Placental epithelial cell (primary cell): ENCODE results near the gene SAG. TPM values are rescaled to one million over a fixed set of nuclear protein-coding genes. Genes with fewer than 3 reads are reported as not detected.

Experiments
- small RNA-seq: library from RNA; depleted of rRNA; stranded (forward); fragments of <200 nt; gene quantifications from one replicate; pipeline ENCODE3, GENCODE V24; 2012
- total RNA-seq: library from RNA; depleted of rRNA; stranded (reverse); fragments of >200 nt; gene quantifications from 2 replicates; pipeline ENCODE4 v1.2.3, GENCODE V29; 2012

Gene SAG
- under 0.01 TPM in 1 of 2 replicates, not detected in the other for total RNA-seq

GRCh38 chr2:233307565-233307964 lies at the start of gene SAG:
TSS of gene SAG (plus strand) at chr2:233307816. CDS start at chr2:233309190, 1,374 bp downstream.

GRCh38 chr2:233353769-233354499 lies 46.3 kb downstream of the SAG start, which contains the start of gene DGKD:
TSS of gene DGKD (plus strand) at chr2:233354494. CDS start at chr2:233354519, 25 bp downstream.

Small RNA genes within 50 kb of the gene (small RNA-seq; reads per million reads assigned to genes)
- not detected for gene RF00019
- gene SCARNA5: 77.9 reads per million, percentile 98 among the genes with 10 or more reads in this experiment
- gene SCARNA6: 12.4 reads per million, percentile 95 among the genes with 10 or more reads in this experiment

Other genes starting within 250 kb of the SAG start
- 10.2 and 25.6 TPM in 2 replicates for gene INPP5D, start 247.5 kb upstream of the SAG start, total RNA-seq
- gene ATG16L1, start 56.1 kb upstream of the SAG start, total RNA-seq: 33.8 and 69.4 TPM in 2 replicates
- gene DGKD, start 46.7 kb downstream of the SAG start, total RNA-seq: 9.0 and 15.9 TPM in 2 replicates